NOMO-1 treated with dmso at 0.1 percent for 144 hours (cell line): ENCODE measurements around the gene TSPO.

Source experiments
- DNase-seq: peaks from one replicate; lab custom pipeline; 2025; ENCODE audit not compliant: unreplicated experiment; lab: John Stamatoyannopoulos, UW

TSPO gene

DNA sequence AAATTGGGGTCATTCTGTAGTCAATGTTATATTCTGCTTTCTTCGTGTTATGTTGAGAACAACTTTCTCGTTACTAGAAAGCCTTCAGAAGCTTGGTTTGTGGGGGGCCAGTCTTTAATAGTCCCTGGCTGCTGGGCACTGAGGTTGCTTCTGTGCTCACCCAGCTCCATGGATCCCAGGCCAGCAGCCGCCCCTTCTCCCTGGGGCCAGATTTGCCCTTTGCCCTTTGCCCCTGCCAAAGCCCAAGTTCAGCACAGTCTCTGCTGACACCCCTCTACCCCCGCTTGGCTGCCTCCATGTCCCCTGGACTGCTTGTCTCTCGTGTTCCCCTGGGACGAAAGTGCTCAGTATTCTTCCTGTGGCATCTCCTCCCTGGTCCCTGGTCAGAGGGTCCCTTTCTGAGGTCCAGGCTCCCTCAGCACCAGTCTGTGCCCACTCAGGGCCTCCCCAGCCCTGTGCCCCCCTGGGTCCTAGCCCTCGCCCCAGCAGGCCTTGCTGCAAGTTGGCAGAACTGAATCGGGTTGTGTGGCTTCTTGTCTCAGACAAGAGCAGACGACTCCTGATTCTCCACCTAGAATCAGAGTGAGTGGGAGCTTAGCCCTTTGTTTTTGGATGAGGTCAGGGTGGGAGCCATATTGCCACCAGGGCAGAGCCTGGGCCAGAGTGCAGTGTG is 6.7 kb downstream of the TSPO start:
- DNase-seq, result no peak

DNA sequence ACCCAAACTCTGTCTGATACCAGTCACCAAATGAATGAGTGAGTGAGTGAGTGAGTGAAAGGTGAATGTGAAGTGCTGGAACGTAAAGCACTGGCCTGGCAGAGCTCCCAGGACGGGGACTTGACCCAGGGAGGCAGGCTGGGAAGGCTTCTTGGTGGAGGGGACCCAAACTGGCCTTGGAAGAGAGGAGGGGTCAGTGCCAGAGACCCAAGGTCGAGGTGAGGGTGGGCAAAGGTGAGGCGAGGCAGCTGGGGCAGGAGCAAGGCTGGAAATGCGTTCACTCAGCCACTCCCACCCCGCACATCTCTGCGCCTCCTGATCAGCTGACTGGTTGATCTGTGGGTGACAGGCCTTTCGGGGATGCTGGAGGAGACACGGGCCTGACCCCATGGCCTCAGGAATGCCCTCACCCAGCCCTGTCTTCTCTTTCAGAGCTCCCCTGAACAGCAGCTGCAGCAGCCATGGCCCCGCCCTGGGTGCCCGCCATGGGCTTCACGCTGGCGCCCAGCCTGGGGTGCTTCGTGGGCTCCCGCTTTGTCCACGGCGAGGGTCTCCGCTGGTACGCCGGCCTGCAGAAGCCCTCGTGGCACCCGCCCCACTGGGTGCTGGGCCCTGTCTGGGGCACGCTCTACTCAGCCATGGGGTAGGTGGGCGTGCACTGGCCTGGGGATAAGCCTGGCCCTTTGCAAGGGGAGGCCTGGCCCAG is 7.6 kb downstream of the TSPO start:
- no peak for DNase-seq

DNA sequence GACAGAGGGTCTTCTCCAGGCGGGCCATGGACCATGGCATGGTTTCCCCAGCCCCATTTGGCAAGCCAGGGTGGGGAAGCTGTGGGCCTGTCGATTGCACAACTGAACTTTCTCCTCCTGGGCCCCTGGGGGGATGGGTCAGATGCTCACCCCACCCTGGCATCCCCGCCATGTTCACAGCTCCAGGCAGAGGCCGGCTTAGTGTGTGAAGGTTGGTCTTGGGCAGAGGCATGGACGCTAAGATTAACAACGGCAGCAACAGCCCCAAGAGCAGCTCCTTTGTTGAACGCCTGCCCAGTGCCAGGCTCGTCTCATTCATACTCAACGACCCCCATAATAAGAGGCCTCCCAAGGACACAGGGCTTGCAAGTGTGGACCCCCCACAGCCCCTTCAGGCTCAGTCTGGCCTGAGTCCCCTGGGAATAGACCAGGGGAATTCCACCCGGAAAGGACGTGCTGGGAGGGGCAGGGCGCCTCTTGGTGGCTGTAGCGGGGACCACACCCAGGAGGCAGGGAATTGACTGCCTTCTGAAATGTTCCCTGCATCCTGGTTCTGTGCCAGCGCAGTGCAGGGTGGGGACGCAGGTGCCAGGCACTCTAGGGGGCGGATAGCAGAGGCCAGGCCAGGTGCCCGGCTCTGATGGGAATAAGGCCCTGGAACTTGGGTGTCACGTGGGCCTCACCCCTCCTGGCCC is 8.3 kb downstream of the TSPO start:
- DNase-seq, result no peak

DNA sequence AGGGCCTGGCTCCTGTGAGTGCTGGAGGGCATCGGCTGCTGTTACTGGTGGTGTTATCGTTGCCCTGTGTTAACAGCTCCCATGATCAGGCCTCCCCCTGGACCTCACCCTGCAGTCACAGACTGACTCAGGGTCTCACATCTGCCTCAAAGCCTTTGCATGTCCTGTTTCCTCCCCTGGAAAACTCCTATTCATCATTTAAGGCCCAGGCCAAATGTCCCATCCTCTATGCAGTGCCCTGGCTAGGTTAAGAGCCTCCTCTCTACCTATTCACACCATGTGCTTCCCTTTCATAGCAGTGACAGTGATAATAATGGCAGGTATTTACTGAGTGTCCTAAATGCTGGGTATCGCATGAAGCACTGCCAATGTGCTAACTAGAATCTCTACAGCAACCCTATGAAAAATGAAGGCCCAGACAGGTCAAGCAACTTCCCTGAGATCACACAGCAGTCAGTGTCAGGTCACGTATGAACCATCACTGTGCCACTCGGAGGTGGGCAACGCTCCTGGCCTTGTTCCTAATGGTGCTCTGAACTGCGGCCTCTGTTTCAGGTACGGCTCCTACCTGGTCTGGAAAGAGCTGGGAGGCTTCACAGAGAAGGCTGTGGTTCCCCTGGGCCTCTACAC is 9.3 kb downstream of the TSPO start:
- no peak for DNase-seq

DNA sequence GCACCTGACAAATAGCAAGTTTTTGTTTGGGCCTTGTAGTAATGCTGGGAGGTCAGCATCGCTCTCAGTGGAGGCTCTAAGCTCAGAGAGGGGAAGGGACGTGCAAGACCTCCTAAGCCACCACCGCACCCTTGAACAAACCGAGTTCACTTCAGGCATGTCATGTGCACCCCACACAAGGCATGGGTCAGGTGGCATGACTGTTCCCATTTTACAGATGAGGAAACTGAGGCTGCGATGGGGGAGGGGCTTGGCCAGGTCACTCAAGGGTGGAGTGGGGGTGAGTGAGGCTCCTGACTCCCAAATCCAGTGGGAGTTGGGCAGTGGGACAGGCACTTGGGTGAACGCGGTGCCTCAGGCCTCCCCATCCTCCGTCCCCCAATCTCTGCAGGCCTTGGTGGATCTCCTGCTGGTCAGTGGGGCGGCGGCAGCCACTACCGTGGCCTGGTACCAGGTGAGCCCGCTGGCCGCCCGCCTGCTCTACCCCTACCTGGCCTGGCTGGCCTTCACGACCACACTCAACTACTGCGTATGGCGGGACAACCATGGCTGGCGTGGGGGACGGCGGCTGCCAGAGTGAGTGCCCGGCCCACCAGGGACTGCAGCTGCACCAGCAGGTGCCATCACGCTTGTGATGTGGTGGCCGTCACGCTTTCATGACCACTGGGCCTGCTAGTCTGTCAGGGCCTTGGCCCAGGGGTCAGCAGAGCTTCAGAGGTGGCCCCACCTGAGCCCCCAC is 11.2 kb downstream of the TSPO start:
- no peak for DNase-seq

DNA sequence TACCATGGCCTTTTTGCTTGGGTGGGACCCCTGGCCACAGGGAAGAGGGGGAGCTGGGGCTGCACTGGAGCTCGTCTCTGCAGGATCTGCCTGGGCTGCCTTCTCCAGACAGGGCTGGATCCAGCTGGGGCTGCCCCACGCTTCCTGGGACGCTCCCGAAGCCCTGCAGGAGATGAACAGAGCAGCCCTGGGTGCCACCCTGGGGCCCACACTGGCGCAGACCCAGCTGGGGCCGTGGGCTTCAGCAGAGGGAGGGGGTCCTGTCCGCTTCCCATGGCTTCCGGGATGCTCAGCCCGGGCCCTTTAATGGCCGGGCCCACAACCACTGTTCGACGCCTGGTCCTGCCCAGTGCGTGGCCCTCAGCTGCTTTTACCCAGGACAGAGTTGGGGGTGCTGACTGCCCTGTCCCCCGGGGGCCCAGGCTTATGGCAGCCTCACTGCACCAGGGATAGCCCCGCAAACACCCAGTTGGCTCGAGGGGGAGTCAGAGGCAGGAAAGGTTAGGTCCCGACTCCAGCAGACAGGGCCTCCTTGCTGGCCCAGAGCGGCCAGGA is 12.0 kb downstream of the TSPO start:
- no peak for DNase-seq

DNA sequence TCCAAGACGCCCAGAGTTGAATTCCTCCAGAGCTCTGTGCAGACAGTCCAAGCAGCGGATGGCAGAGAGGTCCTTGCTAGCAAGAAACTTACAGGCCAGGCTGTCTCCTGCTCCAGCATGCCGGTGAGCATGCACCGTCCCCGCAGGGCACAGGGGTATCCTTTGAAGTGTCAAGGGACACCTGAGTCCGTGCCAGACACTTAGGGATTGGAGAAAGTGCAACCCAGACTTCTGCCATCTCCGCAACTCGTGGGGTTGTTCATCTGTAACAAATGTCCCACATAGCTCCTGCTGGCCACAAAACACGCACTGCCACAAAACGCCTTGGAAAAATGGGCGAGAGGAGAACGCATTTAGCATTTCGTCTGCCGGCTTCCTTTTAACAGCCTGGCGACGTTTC is 13.3 kb downstream of the TSPO start:
- no peak for DNase-seq

DNA sequence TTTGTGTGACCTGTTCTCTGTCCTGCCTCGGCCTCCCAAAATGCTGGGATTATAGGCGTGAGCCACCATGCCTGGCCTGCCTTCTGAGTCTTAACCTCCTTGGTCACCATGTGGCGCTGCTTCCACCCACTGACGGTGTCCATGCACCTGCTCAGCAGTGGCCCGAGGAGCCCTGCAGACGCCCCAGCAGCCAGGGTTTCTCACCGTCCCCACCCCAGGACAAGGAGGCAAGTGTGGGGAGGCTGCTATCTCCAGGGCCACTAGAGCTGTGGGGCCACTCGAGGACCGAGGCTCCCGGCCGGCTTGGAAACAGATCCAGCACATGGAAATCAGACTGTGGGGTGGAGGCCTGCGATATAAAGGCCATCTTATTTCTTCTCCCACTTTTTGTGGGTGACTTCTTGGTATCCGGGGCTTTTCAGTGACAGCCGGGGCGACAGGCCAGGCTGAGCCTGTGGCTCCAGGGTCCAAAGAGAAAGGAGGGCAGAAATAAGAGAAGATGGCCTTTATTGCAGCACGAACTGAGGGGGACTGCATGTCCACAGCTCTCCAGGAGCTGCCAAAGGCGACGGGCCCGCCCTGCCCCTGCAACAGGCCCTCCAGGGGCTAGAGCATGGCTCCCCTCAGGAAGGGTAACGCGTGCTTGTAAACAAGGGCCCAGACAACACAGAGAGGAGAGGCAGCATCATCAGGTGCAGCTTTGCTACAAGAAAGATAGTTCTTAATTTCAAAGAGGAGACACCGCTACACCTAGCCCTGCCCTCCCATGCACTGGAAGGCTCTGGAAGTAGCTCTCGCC is 15.0 kb downstream of the TSPO start:
- DNase-seq, result no peak

DNA sequence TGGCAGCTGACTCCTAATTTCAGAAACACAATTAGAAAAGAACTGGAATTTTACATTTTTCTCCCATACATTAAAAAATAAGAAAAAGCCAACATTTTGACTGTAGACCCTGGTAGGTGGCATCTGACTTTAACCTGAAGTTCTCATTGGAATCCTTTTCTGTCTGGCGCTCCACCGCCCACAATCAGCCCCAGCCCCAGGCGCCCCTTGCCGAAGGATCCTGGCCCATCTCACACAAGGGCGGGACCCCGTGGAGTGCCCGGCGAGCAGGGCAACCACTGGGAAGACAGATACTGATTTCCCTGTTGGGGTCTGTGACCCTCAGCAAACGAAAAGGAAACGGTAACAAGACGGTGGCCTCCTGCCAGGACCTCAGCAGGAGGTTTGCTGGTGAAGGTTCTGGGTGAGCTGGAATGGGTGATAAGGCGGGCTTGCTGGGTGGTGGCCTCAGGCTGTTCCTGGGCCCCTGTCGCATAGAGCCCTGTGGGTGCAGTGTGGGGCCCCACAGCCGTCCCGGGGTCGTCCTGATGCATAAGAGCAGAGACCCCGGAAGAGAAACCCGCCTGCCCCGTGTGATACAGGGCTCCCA is 15.7 kb downstream of the TSPO start:
- no peak for DNase-seq

DNA sequence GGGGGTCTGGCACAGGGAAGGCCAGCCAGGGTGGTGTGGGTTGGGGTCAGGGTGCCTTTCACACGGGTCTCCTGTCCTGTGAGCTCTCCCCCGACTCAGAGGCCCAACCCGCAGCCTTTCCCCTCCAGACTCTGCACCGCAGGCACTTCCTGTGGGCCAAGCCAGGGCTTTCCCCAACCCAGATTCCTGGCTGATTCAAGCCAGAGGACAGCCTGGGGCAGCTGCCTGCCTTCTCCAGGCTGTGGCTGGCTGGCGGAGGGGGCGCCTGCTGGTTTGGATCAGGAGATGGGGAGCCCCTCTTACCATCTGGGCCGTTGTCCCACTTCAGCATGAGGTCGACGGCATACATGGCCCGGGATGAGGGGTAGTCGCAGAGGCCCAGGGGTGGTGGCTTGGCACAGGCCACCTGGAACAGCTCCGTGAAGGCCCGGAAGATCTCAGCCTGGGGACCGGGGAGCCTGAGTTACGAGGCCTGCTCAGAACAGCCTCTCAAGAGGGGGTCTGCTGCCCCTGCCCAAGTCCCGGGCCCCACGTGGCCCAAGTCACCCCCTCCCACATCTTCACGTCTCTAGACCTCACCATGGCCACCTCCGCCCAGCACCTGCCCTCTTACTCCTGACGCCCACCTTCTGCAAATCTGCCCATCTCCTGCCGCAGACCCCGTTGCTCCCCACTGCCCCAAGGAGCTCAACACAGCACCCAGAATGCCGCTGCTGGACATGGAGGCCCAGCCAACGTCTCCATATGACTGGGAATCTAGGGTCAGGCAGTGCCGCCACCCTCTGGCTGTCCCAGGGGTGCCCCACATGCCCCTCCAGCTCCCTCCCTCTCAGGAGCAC is 17.3 kb downstream of the TSPO start:
- DNase-seq, result no peak

DNA sequence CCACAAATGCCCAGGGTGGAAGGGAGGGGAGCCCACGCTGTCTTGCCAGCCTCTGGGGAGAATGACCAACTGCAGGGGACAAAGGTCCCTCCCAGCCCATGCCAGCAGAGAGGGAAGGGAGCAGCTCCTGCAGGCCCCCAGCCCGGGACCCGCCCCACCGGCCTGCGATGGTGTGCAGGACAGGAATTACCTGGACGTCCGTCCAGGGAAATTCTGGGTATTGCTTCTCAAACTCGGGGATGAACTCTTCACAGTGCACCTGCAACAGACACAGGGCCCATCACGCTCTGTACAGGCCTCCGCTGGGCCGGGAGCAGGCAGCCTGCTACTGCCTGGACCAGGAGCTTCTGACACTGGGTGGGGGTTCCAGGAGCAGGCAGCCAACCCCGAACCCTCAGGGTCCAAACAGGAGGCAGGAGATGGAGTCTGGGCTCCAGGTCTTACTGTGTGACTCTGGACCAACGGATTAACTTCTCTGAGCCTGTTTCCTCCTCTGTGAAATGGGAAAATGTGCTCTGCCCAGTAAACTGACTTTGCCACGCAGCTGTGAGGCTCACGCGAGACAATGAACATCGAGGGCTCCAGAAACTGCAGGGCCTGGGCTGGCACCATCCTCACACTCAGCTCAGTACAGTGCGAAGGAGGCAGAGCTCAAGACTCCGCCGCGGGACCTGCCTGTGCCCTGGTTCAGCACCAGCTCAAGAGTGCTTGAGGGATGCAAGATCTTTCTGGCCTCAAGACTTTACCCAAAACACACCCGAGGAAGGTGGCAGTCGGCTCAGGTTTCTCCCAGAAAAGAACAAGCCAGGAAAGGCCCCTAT is 18.2 kb downstream of the TSPO start:
- no peak for DNase-seq

DNA sequence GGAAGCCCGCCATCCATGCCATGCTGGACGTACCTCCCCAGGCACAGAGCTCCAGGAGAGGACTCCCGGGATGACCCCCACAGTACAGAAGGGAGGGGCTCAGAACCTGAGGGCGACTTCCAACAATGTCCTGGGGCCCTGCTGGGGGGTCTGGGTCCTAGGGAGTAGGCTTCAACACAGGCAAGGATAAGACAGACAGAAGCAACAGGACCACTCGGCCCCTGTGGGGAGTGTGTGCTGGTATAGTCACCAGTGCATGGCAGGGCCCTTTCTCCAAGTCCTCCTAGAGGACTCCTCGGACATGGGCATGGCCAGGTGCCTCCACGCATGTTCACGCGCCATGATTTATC is 18.7 kb downstream of the TSPO start:
- DNase-seq, result no peak

DNA sequence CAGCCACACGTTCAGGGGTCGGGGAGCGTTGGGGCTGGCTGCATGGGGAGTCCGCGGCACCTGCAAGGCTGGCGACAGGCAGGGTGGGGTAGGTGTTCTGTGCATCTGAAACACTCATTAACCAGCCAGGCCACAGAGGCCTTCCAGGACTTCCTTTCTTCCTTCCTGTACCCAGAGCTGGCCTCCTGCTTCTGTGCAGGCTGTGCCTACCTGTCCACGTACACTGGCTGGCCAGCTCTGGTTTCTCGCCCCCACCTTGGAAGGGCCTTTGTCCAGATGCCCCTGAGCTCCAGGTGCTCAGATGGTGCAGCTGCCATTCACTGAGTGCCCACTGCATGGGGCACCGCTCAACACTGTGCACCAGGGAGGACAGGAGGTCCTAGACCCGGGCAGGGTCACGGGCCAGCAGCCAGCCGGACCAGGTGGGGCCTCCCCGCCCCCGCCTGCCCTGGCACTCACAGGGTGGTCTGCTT is 19.7 kb downstream of the TSPO start:
- DNase-seq, result no peak

DNA sequence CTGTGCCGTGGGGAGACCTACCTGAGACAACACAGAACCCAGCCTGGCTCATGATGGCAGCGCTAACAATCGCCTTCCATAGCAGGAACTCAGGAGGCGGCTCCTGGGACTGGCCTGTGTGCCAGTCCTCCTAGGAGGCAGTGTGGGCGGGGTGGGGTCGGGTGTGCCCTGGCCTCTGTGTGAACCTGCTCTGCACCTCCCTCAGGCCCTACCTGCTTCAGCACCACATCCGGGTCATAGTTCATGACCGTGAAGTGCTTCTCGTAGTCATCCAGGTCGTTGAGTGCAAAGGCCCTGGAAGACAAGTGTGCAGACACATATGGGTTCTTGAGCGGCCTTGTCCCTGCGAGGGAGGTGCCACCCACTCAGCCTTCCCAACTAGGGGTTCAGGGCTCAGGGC is 20.2 kb downstream of the TSPO start:
- DNase-seq, result no peak

DNA sequence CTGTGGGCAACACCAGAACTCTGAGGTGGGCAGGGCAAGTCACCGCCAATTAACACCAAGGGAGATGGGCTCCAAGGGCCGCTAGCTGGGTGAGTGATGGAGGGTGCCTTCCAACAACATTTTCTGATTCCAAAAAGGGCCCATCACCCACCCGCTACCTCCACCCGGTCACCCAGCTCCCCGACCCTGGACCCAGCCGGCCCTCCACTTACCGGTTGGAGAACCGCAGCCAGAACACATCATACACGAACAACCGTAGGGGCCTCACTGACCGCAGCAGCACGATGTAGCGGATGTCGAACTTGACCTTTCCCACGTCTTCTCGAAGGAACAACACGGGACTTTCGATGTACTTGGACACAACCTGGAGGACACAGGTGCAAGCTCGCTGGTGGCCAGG is 20.8 kb downstream of the TSPO start:
- no peak for DNase-seq

DNA sequence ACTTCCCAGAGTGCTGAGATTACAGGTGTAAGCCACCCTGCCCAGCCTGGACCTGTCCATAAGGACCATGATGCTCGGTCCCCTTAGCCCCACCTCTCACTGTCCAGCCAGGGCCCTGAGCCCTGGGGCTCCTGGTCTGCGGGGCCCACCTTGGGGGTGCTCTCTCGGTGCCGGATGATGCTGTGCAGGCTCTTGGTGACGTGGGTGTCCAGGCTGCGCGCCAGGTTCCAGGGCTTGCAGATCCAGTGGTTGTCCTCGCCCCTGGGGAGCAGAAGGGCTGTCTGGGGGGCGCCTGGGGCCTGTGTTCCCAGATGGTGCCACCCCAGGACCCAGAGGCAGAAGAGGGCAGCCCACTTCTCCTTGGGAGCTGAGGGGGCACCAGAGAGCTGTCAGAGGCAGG is 22.2 kb downstream of the TSPO start:
- no peak for DNase-seq

DNA sequence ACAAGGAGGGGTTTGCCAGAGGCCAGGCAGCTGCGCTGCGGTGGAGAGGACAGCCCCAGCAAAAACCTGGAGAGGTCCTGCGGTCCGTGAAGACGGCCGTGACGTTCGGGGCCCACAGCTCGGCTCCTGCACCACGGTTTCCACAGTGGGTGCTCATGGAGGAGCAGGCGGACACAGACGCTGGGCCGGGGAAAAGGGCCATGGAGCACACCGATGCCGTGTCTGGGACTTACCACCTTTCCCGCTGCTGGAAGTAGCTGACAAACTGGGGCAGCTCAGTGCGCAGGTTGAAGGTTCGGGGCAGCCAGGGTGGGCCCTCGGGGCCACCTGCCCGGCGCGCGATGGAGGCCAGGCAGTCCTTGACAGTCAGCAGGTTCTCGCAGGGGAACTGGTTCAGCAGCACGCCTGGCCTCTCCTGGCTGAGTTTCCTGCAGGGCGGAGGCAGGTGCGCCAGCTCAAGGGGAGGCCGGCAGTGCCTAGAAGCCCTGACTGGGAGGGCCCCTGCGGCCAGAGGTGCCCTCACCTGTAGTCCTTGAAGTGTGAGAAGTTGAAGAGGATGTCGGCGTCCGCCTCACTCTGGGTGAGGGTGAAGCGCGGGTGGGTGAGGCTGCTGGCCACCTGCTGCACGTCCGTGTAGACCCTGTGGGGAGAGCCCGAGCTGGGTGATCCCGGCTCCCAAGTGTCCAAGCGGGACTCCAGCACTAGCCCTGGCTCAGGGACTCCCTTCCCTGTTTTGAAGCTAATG is 22.8 kb downstream of the TSPO start:
- no peak for DNase-seq
